ENCODE measurements around the gene SNX1.
A peak's percentile ranks its signal among the peaks of the same experiment; 100 is the strongest.
"Not testable (repeated sequence)": the region's sequence is repeated elsewhere in the genome, so short reads cannot be mapped to it uniquely, and the experiment has no call there.

The SNX1 gene

GRCh38 chr15:64095795-64096667 is at the start of gene SNX1:
Gene SNX1, plus strand, starts transcription at chr15:64095982. Its CDS starts 32 bp downstream, at chr15:64096014.
- DNase-seq (ENCODE audit: low spot score) (peak; percentile 97), FAIRE-seq (peak; percentile 58)

DNA sequence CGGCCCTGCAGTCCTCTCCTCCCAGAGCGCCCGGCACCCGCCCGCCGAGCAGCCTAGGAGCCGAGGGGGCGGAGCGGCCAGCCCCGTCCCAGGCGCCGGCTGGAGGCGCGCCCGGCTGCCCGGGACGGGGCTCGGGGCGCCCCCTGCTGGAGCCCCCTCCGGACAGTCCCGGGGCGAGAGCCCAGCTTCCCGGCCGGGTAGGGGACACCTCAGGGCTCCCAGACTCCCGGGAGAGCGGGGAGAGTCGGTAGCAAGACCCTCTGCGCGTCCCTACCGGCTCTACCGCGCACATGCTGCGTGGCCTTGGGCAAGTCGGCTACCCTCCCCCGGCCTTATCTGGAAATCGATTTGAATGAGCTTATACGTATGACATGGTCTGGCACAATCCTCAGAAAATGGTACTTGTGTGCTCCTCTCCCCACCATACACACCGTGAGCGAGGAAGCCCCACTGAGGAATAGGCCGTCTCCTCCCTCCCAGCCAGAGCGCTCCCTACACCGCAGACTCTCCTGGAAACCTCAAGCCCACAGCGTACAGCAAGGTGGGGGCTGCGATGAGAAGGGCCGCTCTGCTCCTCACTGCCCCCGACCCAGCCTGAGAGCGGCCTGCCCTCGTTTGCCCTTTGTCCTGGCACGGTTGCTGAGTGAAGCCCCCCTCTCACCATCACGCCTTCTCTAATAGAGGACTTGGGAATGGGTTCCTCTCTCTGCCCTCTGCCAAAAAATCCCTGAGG is 49.2 kb upstream of the SNX1 start, which contains the start of gene DAPK2:
Gene DAPK2 (minus strand): TSS at position 65 of the 733 bp plus-strand sequence. CDS start 6,224 bp downstream, outside the sequence.
- no peak for FAIRE-seq

GRCh38 chr15:64048781-64049460 is 46.9 kb upstream of the SNX1 start:
- DNase-seq (ENCODE audit: low spot score) (no peak), FAIRE-seq (no peak)

More for the DNA sequence above, 49.2 kb upstream of the SNX1 start, which contains the start of gene DAPK2:
- DNase-seq (ENCODE audit: low spot score): peak; percentile 97

DNA sequence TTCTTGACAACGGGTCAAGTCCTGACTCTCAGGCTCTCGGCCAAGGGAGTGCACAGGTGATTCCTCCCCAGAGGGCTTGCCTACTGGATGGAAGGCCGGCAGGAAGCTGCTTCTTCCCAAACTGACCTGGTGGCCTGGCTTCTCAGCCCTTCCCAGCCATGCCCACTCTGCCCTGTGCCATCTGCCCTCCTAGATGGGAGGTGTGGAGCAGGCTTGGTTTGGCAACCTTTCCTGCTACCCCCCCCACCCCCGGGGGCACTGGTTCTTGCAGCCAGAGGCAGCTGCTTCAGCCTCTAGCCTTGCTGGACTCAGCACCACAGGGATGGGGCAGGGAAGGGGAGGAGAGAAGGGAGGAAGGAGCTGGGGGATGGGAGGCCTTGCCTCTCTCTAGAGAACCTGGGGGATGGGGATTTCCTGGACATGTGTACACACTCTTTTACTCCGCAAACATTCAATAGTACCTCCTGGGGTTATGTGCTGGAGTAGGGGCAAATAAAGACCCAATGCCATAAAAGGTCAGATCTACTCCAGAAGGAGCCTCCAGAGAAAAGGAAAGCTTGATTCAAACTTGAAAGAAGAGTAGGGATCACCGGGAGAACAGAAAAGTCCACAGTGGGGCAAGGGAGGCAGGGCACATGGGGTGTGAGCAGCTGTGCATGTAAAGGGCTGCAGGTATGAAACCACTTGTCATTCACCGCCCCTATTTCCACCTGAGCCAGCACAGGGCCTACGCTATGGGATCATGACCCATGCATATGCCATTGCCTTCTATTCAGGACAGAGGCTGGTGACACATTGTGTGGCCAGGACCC is 45.3 kb upstream of the SNX1 start:
- FAIRE-seq (no peak), DNase-seq (ENCODE audit: low spot score) (no peak)

DNA sequence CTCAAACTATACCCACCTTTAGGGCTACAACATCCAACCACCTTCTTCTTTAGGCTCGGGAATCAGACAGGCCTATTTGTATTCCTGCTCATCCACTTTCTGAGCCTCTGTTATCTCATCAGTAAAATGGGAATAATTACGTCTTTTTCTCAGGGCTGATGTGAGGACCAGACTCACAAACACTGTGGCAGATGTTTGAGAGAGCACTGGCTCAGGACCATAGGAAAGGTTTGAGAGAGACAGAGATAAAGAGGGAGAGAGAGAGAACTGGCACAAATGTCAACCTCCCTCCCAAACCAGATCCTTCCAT is 44.7 kb upstream of the SNX1 start:
- no peak for FAIRE-seq

DNA sequence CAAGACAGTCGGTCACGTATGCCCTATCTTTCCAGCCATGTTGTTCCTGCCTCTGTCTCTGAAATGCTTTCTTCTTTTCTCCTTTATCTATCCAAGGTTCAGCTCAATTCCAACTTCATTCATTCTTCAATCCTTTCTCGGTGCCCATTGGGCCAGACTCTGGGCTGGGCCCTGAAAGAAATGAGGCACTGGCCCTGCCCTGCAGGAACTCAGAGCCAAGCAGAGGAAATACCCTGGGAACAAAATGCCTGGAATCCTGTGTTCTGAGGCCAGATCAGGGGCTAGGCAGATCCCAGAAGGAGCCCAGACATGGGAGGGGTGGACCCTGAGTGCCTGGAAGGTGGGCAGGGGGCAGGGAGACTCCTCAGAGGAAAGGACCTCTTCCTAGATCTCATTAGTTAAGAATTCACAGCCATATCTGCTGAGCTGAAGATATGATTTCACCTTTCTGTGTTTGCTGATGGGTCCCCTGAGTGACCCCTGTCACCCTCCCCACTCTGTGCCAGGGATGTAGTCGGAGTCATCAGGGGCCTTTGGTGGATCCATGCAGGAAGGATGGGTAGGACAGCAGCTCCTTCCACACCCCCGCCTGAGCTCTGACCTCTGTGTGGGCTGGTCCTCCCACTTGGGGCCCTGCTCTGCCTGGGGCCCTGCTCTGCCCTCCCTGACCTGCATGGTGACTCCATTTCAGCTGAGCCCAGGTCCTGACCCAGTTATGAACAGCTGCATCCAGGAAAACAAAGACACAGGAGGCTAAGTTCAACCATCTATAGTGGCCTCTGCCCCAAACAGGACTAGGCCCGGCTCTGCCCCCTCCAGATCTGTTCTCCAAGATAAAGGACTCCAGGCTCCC is 44.1 kb upstream of the SNX1 start:
- no peak for FAIRE-seq
- DNase-seq (ENCODE audit: low spot score): no peak

More for the DNA sequence above, 44.7 kb upstream of the SNX1 start:
- no peak for DNase-seq (ENCODE audit: low spot score)

DNA sequence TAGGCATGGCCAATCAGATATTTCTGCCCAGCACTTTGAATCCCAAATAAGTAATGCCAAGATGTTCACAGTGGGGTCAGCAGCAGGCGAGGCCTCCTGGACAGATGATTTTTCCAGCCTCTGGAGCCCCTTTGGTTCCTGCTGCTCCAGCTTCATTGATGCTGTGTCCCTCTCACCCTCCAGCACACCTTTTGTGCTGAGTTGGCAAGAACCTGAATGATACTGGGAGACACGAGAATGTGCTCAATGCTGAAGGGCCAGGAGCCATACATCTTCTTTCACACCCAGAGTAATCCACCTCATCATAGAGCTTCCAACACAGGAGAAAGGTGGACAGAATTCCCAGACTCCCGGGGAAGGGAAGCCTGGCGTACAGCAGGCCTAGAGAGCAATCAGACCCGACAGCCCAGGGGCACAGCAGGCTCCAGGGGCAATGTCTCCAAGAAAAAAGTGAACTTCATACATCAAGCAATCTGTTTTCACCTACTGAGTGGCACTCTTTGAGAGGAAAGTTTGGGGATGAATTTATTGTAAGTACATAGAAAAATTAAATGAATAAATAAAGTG is 42.8 kb upstream of the SNX1 start:
- no peak for FAIRE-seq
- no peak for DNase-seq (ENCODE audit: low spot score)

- not testable (repeated sequence) for DNase-seq (ENCODE audit: low spot score); FAIRE-seq
Observed at GRCh38 chr15:64053674-64054073, 42.1 kb upstream of the SNX1 start.

GRCh38 chr15:64058279-64058678 is 37.5 kb upstream of the SNX1 start:
- no peak for FAIRE-seq
- no peak for DNase-seq (ENCODE audit: low spot score)

DNA sequence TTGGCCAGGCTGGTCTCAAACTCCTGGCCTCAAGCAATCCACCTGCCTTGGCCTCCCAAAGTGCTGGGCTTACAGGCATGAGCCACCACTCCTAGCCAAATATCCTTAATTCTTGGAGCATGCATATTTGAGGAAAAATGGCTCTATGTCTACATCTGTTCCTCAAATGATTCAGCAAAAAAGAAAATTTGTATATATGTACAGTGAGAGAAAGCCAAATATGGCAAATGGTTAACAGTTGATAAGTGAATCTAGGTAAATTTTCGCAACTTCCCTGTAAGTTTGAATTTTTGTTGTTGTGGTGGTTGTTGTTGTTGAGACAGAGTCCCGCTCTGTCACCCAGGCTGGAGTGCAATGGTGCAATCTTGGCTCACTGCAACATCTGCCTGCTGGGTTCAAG is 36.7 kb upstream of the SNX1 start:
- not testable (repeated sequence) for FAIRE-seq; DNase-seq (ENCODE audit: low spot score)

- FAIRE-seq: no peak
- DNase-seq (ENCODE audit: low spot score): no peak
Observed at GRCh38 chr15:64060716-64061115, 35.1 kb upstream of the SNX1 start.

GRCh38 chr15:64066451-64066850 is 29.3 kb upstream of the SNX1 start:
- DNase-seq (ENCODE audit: low spot score) (no peak), FAIRE-seq (no peak)

GRCh38 chr15:64067564-64068030 is 28.2 kb upstream of the SNX1 start:
- DNase-seq (ENCODE audit: low spot score) (peak; percentile 86), FAIRE-seq (peak; percentile 58)

- no peak for DNase-seq (ENCODE audit: low spot score)
- FAIRE-seq: no peak
Observed at GRCh38 chr15:64068133-64068532, 27.6 kb upstream of the SNX1 start.

DNA sequence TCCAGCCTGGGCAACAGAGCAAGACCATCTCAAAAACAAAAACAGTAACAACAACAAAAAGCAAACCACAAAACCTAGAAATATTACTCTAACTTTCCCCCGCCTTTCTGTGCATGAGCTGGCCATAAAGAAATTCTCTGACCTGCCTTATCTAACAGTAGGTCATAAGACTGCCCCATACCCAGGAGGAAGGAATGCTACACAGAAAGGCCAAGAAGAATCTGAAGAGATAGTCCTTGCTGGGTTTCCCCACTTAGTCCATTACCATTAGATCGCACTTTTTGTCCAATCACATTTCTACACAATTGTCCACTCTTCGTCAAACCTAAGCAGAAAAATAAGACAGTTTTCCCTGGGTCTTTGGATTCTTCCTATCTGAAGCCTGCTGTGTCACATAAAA is 25.7 kb upstream of the SNX1 start:
- DNase-seq (ENCODE audit: low spot score) (no peak), FAIRE-seq (no peak)

GRCh38 chr15:64070965-64071851 is 24.6 kb upstream of the SNX1 start:
- FAIRE-seq (no peak), DNase-seq (ENCODE audit: low spot score) (peak; percentile 45)

DNA sequence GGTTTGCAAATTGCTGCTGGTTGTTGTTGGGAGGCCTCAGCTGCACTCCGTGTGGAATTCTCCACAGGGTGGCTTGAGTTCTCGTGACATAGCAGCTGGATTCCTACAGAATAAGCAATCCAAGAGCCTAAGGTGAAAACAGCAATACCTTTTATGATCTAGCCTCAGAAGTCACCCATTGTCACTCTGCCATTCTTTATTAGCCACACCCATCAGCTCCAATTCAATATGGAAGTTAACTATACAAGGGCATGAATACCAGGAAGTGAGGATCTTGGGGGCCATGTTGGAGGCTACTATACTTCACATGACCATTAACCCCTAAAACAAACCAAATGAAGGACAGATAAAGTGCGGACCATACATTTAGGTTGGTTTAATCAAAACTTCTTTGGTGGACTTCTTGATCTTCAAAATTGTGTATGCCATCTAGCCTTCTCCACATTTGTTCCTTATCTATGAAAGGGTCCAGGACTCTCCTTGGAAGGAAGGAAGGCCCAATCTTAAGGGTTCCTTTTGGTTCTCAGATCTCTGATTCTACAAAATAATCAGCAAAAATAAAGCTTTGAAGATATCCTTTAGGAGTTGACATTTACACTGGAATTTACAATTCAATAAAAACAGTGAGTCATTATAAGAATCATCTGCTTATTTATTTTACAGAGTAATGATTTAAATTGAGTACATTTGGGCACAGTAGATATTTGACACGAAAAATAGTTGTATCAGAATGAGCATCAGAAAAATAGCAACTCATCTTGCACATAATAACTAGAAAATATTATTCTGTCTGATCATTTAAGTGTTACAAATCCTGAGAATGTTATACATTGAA is 23.6 kb upstream of the SNX1 start:
- FAIRE-seq (no peak), DNase-seq (ENCODE audit: low spot score) (no peak)

DNA sequence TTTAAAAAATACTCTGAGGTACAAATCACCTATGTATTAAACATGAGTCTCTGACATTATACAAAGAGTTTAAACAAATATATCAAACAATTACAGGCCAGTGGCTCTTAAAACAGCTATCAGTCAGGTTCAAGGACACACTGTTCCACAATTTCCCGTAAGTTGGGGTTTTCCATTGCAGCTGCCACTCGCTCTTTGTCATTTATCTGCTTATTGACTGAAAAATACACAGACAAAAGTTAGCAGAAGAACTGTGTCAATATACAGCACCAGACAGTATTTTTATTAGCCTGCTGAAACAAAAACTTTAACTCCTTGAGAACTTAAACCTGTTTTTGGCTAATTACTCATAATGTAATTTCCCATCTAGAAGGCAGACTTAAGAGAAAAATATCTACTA is 23.0 kb upstream of the SNX1 start:
- FAIRE-seq (no peak), DNase-seq (ENCODE audit: low spot score) (no peak)

Measured in urothelium cell line (cell line).